Smooth muscle cell (in vitro differentiated cells): ENCODE measurements around the gene TADA3. TPM values are rescaled to one million over a fixed set of nuclear protein-coding genes. Genes with fewer than 3 reads are reported as not detected.

Experiments used
- DNase-seq: peaks from one replicate; lab custom pipeline; 2025; ENCODE audit not compliant: unreplicated experiment; lab: John Stamatoyannopoulos, UW
- H2AFZ ChIP-seq: fragments of 200-600 bp; sonication (generic); 2 replicates; pipeline ENCODE4 v1.6.0; 2016; ENCODE audit warnings: antibody characterized with exemption, low read depth, mild to moderate bottlenecking
- H3F3A ChIP-seq: fragments of 200-600 bp; sonication (generic); 2 replicates; pipeline ENCODE4 v1.6.0; 2017; ENCODE audit warnings: antibody characterized with exemption, low read depth
- H3K27ac ChIP-seq: fragments of 200-600 bp; sonication (generic); 2 replicates; pipeline ENCODE4 v1.5.1; 2016; ENCODE audit warnings: low read depth, mild to moderate bottlenecking
- H3K27me3 ChIP-seq: fragments of 200-600 bp; sonication (generic); 2 replicates; pipeline ENCODE4 v1.6.1; 2016; ENCODE audit warnings: low read depth, mild to moderate bottlenecking
- H3K36me3 ChIP-seq: fragments of 200-600 bp; sonication (generic); 2 replicates; pipeline ENCODE4 v1.5.1; 2016; ENCODE audit warnings: low read depth
- H3K4me1 ChIP-seq: fragments of 200-600 bp; sonication (generic); 2 replicates; pipeline ENCODE4 v1.5.1; 2016; ENCODE audit warnings: low read depth
- H3K4me2 ChIP-seq: fragments of 200-600 bp; sonication (generic); 2 replicates; pipeline ENCODE4 v1.6.0; 2016; ENCODE audit warnings: mild to moderate bottlenecking
- H3K4me3 ChIP-seq: fragments of 200-600 bp; sonication (generic); 2 replicates; pipeline ENCODE4 v1.5.1; 2016; ENCODE audit warnings: mild to moderate bottlenecking
- H3K79me2 ChIP-seq: fragments of 200-600 bp; sonication (generic); 2 replicates; pipeline ENCODE4 v1.6.0; 2016; ENCODE audit warnings: low read depth, mild to moderate bottlenecking
- H3K9ac ChIP-seq: fragments of 200-600 bp; sonication (generic); 2 replicates; pipeline ENCODE4 v1.6.0; 2016; ENCODE audit warnings: low read depth
- H3K9me3 ChIP-seq: fragments of 200-600 bp; sonication (generic); replicated peaks from 2 replicates; pipeline ENCODE4 v1.5.1; 2016; ENCODE audit warnings: low read depth
- H4K20me1 ChIP-seq: fragments of 200-600 bp; sonication (generic); 2 replicates; pipeline ENCODE4 v1.6.0; 2016; ENCODE audit warnings: low read depth
- WGBS: methylation state at CpG from one replicate; pipeline ENCODE4 v1.1.7; 2016; ENCODE audit warnings: low lambda C conversion rate; 5-methylcytosine and 5-hydroxymethylcytosine counted together
- polyA plus RNA-seq: library from polyadenylated mRNA; unstranded; fragments of >200 nt; fragmentation: Nextera tagmentation; extraction: Ambion mirVana; gene quantifications from 2 replicates; pipeline ENCODE4 v1.2.1, GENCODE V29; 2016
- total RNA-seq: library from RNA; depleted of rRNA; stranded (reverse); fragments of >200 nt; gene quantifications from 2 replicates; pipeline ENCODE4 v1.2.3, GENCODE V29; 2014
- TF ChIP-seq, protein P1 (sequence below): fragments of 200-600 bp; sonication (generic); IDR thresholded peaks from 2 replicates; pipeline ENCODE4 v1.5.1; 2017; ENCODE audit warnings: borderline replicate concordance, mild to moderate bottlenecking, antibody characterized with exemption; ENCODE audit not compliant: insufficient read depth, poor library complexity, severe bottlenecking

Gene TADA3
- total and polyA plus RNA-seq, 2 experiments from 2014 or later = 51.8 to 79.6 TPM

DNA sequence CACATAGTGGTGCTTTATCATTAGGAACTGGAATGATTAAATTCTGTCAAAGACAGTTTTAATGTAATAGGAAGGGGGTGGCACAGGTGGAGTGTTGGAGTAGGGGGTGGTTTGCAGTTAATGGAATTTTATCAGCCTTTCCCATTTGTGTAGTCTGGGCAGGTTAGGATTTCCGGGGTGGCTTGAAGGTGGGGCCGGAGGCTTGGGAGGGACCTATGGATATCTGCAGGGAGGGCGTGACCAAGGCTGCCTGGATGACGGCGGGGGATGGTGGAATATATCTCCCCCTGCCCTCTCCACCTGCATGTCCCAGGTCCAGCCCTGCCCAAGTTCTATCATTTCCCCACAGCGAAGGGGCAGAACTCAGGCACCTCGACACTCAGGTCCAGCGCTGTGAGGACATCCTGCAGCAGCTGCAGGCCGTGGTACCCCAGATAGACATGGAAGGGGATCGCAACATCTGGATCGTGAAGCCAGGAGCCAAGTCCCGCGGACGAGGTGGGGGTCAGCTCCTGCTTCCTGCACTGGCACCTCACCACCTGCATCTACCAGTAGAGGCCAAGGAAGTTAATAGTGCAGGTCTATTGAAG is 33.3 kb upstream of the TADA3 start:
- no peaks in the 10 kb centered on the region for H3K4me1 ChIP-seq
- H3K4me3 ChIP-seq = no peak overlapping the region
- no peaks in the 10 kb centered on the region for H3K27me3 ChIP-seq
- H3K4me2 ChIP-seq = no peak overlapping the region
- 88% methylated on average over 14 of the region's 14 CpGs for WGBS
- H3K36me3 ChIP-seq = no peaks in the 10 kb centered on the region
- no peaks in the 10 kb centered on the region for H3K9me3 ChIP-seq
- no peak overlapping the region for H3K27ac ChIP-seq
- no peak overlapping the region for H3K9ac ChIP-seq
- no peaks in the 10 kb centered on the region for H3F3A ChIP-seq
- DNase-seq = no peak
- TF ChIP-seq, protein P1, sequence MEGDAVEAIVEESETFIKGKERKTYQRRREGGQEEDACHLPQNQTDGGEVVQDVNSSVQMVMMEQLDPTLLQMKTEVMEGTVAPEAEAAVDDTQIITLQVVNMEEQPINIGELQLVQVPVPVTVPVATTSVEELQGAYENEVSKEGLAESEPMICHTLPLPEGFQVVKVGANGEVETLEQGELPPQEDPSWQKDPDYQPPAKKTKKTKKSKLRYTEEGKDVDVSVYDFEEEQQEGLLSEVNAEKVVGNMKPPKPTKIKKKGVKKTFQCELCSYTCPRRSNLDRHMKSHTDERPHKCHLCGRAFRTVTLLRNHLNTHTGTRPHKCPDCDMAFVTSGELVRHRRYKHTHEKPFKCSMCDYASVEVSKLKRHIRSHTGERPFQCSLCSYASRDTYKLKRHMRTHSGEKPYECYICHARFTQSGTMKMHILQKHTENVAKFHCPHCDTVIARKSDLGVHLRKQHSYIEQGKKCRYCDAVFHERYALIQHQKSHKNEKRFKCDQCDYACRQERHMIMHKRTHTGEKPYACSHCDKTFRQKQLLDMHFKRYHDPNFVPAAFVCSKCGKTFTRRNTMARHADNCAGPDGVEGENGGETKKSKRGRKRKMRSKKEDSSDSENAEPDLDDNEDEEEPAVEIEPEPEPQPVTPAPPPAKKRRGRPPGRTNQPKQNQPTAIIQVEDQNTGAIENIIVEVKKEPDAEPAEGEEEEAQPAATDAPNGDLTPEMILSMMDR = no peak
- no peaks in the 10 kb centered on the region for H4K20me1 ChIP-seq
- H2AFZ ChIP-seq = no peak overlapping the region
- no peaks in the 10 kb centered on the region for H3K79me2 ChIP-seq

DNA sequence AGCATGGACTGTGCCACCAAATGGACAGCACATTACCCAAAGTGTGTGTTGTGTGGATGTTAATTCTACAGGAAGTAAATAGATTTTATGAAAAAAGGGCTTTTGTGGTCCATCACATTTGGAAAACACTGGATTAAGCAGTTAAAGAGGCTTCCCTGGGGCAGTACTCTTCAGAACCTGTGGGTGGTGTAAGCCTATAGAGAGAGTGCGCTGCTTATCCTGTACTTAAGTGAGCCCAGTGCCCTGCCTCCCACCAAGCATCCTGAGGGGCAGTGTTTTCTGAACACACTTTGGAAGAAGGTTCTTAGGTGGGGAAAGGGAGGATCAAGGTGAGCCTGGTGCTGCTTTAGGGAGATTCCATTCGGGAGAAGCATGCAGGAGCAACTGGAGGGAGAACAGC is 28.7 kb upstream of the TADA3 start:
- Histone ChIP-seq H3K36me3 (no peaks in the 10 kb centered on the region), H3K27ac (no peak overlapping the region), H3K4me3 (no peak overlapping the region), H3F3A (no peaks in the 10 kb centered on the region), H4K20me1 (no peaks in the 10 kb centered on the region), H2AFZ (no peak overlapping the region), H3K4me1 (no peaks in the 10 kb centered on the region), H3K27me3 (no peaks in the 10 kb centered on the region), H3K9me3 (no peaks in the 10 kb centered on the region), H3K9ac (no peak overlapping the region), H3K4me2 (no peak overlapping the region), H3K79me2 (no peaks in the 10 kb centered on the region)
- no peak for DNase-seq
- TF ChIP-seq, protein P1 = peak; percentile 8
- 44% methylated on average over 2 of the region's 2 CpGs for WGBS

DNA sequence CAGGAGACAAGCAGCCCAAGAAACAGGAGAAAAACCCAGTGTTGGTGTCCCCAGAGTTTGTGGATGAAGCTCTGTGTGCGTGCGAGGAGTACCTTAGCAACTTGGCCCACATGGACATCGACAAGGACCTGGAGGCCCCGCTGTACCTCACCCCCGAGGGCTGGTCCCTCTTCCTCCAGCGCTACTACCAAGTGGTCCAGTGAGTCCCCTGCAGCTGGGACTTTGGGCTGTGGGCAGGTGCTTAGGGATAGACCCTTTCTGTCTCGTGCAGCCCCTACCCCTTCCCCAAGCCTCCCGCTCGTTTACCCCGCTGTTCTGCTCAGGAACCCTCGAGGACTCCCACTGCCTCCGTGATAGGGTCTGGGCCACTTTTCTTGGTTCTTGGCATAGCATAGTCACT is 28.3 kb upstream of the TADA3 start:
- Histone ChIP-seq H2AFZ (no peak overlapping the region), H3K9me3 (no peaks in the 10 kb centered on the region), H3K27me3 (no peaks in the 10 kb centered on the region), H3K4me2 (no peak overlapping the region), H3F3A (no peaks in the 10 kb centered on the region), H3K79me2 (no peaks in the 10 kb centered on the region), H3K4me1 (no peaks in the 10 kb centered on the region), H4K20me1 (no peaks in the 10 kb centered on the region), H3K27ac (no peak overlapping the region), H3K9ac (no peak overlapping the region), H3K4me3 (no peak overlapping the region), H3K36me3 (no peaks in the 10 kb centered on the region)
- DNase-seq = no peak
- WGBS = 88% methylated on average over 12 of the region's 12 CpGs
- TF ChIP-seq, protein P1 = no peak

DNA sequence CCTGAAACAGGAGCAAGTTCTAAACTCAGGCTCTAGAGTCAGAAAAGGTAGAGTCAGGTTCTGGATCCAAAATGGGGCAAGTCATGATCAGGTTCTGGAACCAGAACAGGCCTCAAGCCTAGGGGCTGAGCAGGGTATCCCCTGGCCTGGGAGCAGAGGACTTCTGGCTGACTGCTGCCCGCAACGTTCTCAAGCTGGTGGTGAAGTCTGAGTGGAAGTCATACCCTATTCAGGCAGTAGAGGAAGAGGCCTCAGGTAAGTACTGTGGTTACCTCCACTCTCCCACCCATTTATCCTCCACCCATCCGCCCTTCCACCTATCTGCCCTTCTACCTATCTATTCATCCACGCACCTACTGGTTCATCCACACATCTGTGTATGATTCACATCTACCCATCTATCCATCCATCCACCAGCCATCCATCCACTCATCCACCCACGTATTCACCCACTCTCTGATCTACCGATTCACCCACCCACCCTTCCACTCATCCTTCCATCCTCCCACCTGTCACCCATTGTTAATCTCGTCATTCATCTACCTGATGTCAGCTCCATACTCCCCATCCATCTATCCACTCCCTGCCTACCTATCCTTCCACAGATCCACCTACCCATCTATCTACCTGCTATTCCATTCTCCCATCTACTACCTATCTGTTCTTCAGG is 26.5 kb upstream of the TADA3 start:
- 84% methylated on average over 7 of the region's 7 CpGs for WGBS
- DNase-seq = no peak
- Histone ChIP-seq H3K9me3 (no peaks in the 10 kb centered on the region), H4K20me1 (no peaks in the 10 kb centered on the region), H3K27me3 (no peaks in the 10 kb centered on the region), H3K4me2 (no peak overlapping the region), H3K27ac (no peak overlapping the region), H3F3A (no peaks in the 10 kb centered on the region), H3K4me1 (no peaks in the 10 kb centered on the region), H3K79me2 (no peaks in the 10 kb centered on the region), H3K36me3 (no peaks in the 10 kb centered on the region), H3K9ac (no peak overlapping the region), H2AFZ (no peak overlapping the region), H3K4me3 (no peak overlapping the region)
- TF ChIP-seq, protein P1 = no peak
